Activated CD4-positive, alpha-beta T cell treated with anti-CD3 and anti-CD28 coated beads for 4 hours (primary cell): ENCODE results near the gene ARRDC5.
A peak's percentile ranks its signal among the peaks of the same experiment; 100 is the strongest.
"Not testable (repeated sequence)": the region's sequence is repeated elsewhere in the genome, so short reads cannot be mapped to it uniquely, and the experiment has no call there.

ENCODE experiments used
- DNase-seq, 2 donors: peaks; one replicate each; pipeline ENCODE4 v3.0.0-alpha.2; 2020

Gene ARRDC5

GRCh38 chr19:4867534-4868285 lies 35.0 kb downstream of the ARRDC5 start, which contains the start of gene PLIN3:
Gene PLIN3 (minus strand): TSS chr19:4867667. CDS start chr19:4861394, 6,273 bp downstream.
- DNase-seq, result peak; percentile 90 to 92

GRCh38 chr19:4866595-4867424 lies 35.9 kb downstream of the ARRDC5 start:
- peak; percentile 50 to 64 for DNase-seq

DNA sequence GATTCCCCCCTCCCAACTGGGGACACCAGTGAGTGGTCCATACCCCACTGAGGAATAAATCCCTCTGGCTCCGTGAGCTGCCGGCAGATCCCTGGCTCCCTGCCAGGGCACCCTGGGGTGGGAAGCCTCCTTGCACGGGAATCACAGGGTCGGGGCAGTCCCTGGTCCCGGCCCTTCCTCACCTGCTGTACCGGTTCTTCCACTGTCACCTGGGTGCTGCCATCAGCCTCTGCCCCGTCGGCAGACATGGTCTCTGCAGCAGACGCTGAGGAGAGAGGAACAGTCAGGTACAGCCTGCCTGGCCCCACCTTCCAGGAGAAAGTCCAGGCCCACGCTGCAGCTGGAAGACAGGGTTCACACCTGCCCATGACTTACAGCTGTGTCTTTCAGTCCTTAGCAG lies 41.5 kb downstream of the ARRDC5 start:
- no peak for DNase-seq

- no peak for DNase-seq
Observed at GRCh38 chr19:4859697-4860096, 43.0 kb downstream of the ARRDC5 start.

- not testable (repeated sequence) for DNase-seq
Observed at GRCh38 chr19:4856468-4856867, 46.2 kb downstream of the ARRDC5 start.

DNA sequence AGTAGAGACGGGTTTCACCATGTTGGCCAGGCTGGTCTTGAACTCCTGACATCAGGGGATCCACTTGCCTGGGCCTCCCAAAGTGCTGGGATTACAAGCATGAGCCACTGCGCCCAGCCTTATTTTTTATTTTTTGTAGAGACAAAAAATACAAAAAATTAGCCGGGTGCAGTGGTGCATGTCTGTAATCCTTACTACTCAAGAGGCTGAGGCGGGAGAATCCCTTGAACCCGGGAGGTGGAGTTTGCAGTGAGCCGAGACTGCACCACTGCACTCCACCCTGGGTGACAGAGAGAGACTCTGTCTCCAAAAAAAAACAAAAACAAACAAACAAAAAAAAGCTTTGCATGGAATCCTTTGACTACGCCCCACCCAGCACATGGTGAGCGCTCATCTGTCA lies 49.2 kb downstream of the ARRDC5 start:
- not testable (repeated sequence) for DNase-seq

- DNase-seq, result no peak
Observed at GRCh38 chr19:4852484-4852883, 50.2 kb downstream of the ARRDC5 start.

GRCh38 chr19:4851551-4852290 lies 51.0 kb downstream of the ARRDC5 start:
- DNase-seq, result peak; percentile 73 to 83

- DNase-seq, result no peak
Observed at GRCh38 chr19:4849019-4849418, 53.7 kb downstream of the ARRDC5 start.

- no peak for DNase-seq
Observed at GRCh38 chr19:4847190-4847973, 55.3 kb downstream of the ARRDC5 start.

- DNase-seq, result not testable (repeated sequence)
Observed at GRCh38 chr19:4845975-4846374, 56.7 kb downstream of the ARRDC5 start.

DNA sequence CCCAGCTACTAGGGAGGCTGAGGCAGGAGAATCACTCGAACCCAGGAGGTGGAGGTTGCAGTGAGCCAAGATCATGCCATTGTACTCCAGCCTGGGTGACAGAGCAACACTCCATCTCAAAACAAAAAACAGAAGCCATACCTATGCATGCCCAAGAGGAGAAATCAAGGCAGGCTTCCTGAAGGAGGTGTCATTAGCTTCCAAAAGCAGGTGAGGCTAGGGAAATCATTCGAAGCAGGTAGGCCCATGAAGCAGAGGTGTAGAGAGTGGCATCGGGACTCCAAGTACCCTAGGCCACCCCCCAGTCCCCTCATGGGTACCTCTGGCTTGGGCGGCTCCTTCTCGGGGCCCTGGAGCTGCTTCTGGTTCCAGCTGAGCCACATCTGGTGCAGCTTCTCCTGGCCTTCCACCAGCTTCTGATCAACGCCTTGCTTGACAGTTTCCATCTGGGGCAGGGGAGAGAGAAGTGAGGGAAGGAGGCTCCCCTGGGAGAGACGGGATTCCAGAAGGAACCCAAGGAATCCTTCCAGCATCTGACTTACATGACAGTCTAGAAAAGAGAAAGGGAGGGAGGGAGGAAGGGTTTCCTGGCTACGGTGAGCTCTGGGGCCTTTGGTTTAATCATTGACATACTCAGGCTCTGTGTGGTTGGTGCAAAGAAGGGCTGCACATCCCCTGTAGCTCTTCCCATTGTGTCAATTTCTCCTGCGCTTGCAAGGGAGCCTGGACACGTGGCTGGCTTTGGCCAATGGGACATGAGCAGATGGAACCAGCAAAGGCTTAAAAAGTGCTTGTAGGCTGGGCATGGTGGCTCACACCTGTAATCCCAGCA lies 58.1 kb downstream of the ARRDC5 start:
- DNase-seq, result no peak

DNA sequence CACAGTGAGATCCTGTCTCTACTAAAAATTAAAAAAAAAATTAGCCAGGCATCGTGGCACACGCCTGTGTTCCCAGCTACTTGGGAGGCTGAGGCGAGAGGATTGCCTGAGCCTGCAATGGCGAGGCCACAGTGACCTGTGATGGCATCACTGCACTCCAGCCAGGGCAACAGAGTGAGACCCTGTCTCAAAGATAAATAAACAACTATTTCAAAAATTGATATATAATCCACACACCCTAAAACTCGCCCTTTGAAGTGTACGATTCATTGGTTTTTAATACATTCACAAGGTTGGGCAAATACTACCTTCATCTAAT lies 59.1 kb downstream of the ARRDC5 start:
- no peak for DNase-seq
